Mesenteric fat pad (tissue), 1 donor: ENCODE measurements around the gene MRPL27. TPM values are rescaled to one million over a fixed set of nuclear protein-coding genes. Genes with fewer than 3 reads are reported as not detected.
"Not testable (repeated sequence)": the region's sequence is repeated elsewhere in the genome, so short reads cannot be mapped to it uniquely, and the experiment has no call there.

Source experiments
- DNase-seq: peaks from one replicate; pipeline ENCODE4 v3.0.0-alpha.2; 2020; ENCODE audit warnings: low spot score
- total RNA-seq: library from RNA; stranded (reverse); fragmentation: NEBNext Ultra II Directional; extraction: Animal tissue kit (Norgen Biotek cat#: 25700); gene quantifications from one replicate; pipeline ENCODE4 v1.2.1, GENCODE V29; 2021
- donor health status: DM: yes; HTN: yes; CAD: no.

Gene MRPL27
- total RNA-seq, 1 donor from 2014 or later: 51.5 TPM

- peak; percentile 80 for DNase-seq
Measured at GRCh38 chr17:50347117-50347893, 25.7 kb downstream of the MRPL27 start.

GRCh38 chr17:50346313-50347116 is 26.5 kb downstream of the MRPL27 start:
- peak; percentile 91 for DNase-seq

GRCh38 chr17:50345432-50346312 is 27.3 kb downstream of the MRPL27 start, which contains the start of gene XYLT2:
XYLT2 (plus strand) TSS chr17:50346126; CDS start chr17:50346141, 15 bp downstream.
- peak; percentile 94 for DNase-seq

GRCh38 chr17:50344731-50345365 is 28.1 kb downstream of the MRPL27 start:
- DNase-seq: peak; percentile 68

- DNase-seq: peak; percentile 45
Measured at GRCh38 chr17:50339381-50339780, 33.6 kb downstream of the MRPL27 start.

DNA sequence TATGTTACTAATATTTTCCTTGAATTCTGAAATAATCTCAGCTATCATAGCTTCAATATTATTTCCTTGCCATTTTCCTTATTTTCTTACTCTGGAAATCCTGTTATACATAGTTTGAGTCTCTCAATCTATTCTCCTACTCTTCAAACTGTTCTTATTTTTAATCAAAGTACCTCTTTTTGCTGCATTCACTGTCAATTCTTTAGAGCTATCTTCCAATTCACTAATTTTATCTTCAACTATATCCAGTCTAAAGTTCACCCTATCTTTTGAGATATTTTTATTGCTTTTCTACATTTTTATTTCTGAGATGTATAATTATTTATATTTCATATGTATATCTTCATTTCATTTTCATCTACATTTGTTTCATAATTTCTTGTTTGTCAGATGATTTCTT is 34.3 kb downstream of the MRPL27 start:
- DNase-seq: no peak

DNA sequence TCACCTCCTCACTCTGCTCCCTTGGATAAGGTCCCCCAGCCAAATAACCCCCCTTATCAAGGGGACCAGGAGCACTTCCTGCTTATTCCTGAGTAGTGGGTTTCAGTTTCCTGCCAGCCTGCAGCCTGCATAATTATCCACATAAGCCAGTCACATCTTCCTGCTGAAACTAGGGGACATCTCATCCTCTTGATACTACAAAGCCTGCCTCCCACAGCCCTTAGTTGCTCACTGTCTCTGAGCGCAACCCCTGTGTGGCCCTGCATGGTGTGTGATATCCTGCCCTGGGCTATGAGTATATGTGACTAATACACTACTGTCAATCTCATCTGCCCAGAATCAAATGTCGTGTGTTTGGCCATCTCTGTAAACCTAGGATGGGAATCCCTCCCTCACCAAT is 35.0 kb downstream of the MRPL27 start:
- no peak for DNase-seq

GRCh38 chr17:50333291-50334057 is 39.5 kb downstream of the MRPL27 start:
- not testable (repeated sequence) for DNase-seq

GRCh38 chr17:50332196-50332595 is 40.8 kb downstream of the MRPL27 start:
- peak; percentile 57 for DNase-seq

GRCh38 chr17:50331085-50331791 is 41.7 kb downstream of the MRPL27 start:
- peak; percentile 43 for DNase-seq

DNA sequence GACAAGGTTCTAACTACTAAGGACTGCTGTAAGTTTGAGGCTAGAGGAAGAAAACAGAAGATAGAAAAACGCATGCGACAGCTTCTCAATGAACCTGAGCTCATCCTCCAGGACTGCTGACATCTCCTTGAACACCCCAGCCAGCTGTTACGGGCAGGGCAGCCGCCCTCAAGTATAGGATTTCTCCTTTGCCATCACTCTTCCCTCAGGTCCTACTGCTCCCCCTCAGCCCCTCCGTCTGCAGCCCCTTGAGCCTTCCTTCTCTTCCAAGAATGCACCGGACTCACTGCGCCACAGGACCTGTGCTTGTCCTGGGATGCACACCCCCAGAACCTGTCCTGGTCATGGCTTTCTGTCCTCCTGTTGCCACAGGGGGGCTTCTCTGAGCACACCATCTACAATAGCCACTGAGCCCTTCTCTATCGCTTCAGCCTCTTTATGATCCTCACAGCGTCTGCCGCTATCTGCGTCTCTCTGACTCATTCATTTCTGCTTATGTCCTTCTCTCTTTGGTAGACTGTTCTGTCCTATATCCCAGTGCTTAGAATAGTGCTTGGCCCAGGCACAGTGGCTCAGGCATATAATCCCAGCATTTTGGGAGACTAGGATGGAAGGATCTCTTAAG is 42.7 kb downstream of the MRPL27 start:
- peak; percentile 79 for DNase-seq

DNA sequence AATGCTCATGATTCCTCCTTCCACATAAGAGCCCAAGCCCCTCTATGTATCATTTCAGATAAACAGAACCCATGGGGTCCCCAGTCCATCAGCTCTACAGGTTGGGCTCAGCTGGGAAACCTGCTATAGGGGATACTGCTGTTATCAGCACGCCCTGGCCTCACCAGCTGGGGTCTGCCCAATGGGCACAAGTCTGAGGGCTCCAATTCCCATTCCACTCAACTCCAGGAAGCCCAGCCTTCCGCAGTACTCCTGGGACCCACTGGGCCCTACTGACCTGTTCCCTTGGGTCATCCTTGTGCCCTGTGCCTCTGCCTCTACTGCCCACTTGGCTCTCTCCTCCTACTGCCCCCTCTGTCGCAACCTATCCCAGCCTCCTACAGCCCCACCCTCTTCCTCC is 43.3 kb downstream of the MRPL27 start:
- DNase-seq: peak; percentile 47

- DNase-seq: peak; percentile 75
Measured at GRCh38 chr17:50328363-50329325, 44.3 kb downstream of the MRPL27 start.

GRCh38 chr17:50326831-50327364 is 46.1 kb downstream of the MRPL27 start:
- DNase-seq: peak; percentile 53

DNA sequence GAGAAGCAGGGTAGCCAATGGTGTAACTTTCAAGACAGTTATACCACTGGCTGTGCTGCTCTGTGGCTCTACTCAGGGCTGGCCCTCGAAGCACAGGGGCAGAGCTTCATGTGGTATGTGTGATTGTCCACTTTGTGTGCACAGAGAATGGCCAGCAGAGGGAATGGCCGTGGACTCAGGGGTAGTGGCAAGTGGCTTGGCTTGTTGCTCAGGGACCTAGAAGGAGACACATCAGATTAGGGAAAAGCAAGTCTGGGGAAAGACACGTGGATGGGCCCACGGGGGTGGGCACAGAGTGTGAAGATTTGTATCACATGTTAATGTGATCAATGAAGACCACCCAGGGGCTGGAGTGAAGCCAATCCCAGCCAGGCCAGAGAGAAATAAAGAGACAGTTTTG is 47.1 kb downstream of the MRPL27 start:
- peak; percentile 85 for DNase-seq

GRCh38 chr17:50323060-50323459 is 49.9 kb downstream of the MRPL27 start:
- DNase-seq: no peak

DNA sequence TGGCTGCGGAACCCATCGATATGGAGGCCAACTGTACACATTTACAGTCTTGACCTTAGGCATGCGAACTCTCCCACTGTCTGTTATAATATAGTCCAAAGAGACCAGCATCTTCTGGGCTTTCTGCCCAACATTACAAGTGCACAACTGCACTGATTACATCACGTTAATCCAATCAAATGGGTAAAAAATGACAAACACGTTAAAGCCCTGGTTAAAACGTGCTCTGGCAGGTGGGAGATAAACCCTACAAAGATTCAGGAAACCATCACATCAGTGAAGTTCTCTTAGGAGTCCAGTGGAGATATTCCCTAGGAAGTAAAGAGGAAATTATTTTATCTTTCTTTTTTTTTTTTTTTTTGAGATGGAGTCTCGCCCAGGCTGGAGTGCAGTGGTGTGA is 50.7 kb downstream of the MRPL27 start:
- DNase-seq: no peak
